A673 (cell line): ENCODE measurements around the gene KRTAP4-2. TPM values are rescaled to one million over a fixed set of nuclear protein-coding genes. Genes with fewer than 3 reads are reported as not detected.
"Not testable (repeated sequence)": the region's sequence is repeated elsewhere in the genome, so short reads cannot be mapped to it uniquely, and the experiment has no call there.

Experiments used
- BruUV-seq: library from RNA; stranded (reverse); fragments of 400-500 nt; replicated peaks from 2 replicates; lab custom pipeline; 2021; lab: Mats Ljungman, UMichigan
- CTCF ChIA-PET: fragments of 300-600 bp; sonication (Branson Sonifier 250); formaldehyde crosslinking; loops from one replicate; lab custom pipeline; 2022; ENCODE audit warnings: antibody characterized with exemption; lab: Charles Lee
- POLR2A ChIA-PET: fragments of 300-600 bp; sonication (Branson Sonifier 250); formaldehyde crosslinking; loops from one replicate; lab custom pipeline; 2022; ENCODE audit warnings: antibody characterized with exemption; ENCODE audit not compliant: low non-redundant PET; lab: Charles Lee
- DNase-seq: peaks from one replicate; pipeline ENCODE4 v3.0.0-alpha.2; 2015; ENCODE audit warnings: low spot score
- H3K27ac ChIP-seq: fragments of 200-600 bp; sonication (generic); 2 replicates; pipeline ENCODE4 v1.5.1; 2016; ENCODE audit warnings: mixed run types, low read depth, mild to moderate bottlenecking, mixed read lengths, antibody characterized with exemption, low read length; ENCODE audit not compliant: poor library complexity, severe bottlenecking
- H3K27me3 ChIP-seq: fragments of 200-600 bp; sonication (generic); replicated peaks from 2 replicates; pipeline ENCODE4 v1.6.1; 2017; ENCODE audit warnings: mixed run types, low read depth, mild to moderate bottlenecking, mixed read lengths, antibody characterized with exemption, low read length; ENCODE audit not compliant: insufficient read depth, poor library complexity
- H3K36me3 ChIP-seq: fragments of 200-600 bp; sonication (generic); 2 replicates; pipeline ENCODE4 v1.6.1; 2016; ENCODE audit warnings: mixed run types, mild to moderate bottlenecking, mixed read lengths, antibody characterized with exemption, low read length; ENCODE audit not compliant: insufficient read depth, poor library complexity, severe bottlenecking
- H3K4me1 ChIP-seq: fragments of 200-600 bp; sonication (generic); 2 replicates; pipeline ENCODE4 v1.6.1; 2017; ENCODE audit warnings: mixed run types, mild to moderate bottlenecking, mixed read lengths, antibody characterized with exemption, low read length; ENCODE audit not compliant: insufficient read depth, poor library complexity, severe bottlenecking
- H3K4me3 ChIP-seq: fragments of 200-600 bp; sonication (generic); 2 replicates; pipeline ENCODE4 v1.5.1; 2016; ENCODE audit warnings: low read depth, mixed run types, mild to moderate bottlenecking, mixed read lengths, low read length; ENCODE audit not compliant: poor library complexity, severe bottlenecking
- H3K9me3 ChIP-seq: fragments of 200-600 bp; sonication (generic); 2 replicates; pipeline ENCODE4 v1.6.1; 2016; ENCODE audit warnings: mixed run types, low read depth, mild to moderate bottlenecking, mixed read lengths, antibody characterized with exemption, low read length; ENCODE audit not compliant: poor library complexity, severe bottlenecking
- CTCF ChIP-seq: fragments of 300-800, 200-600 bp; sonication (generic); conservative IDR thresholded peaks from 2 replicates; pipeline ENCODE4 v1.5.1; 2017; ENCODE audit warnings: low read depth, mild to moderate bottlenecking, antibody characterized with exemption, low read length, moderate library complexity, mixed read lengths
- EZH2 ChIP-seq: fragments of 200-600 bp; sonication (generic); IDR thresholded peaks from 2 replicates; pipeline ENCODE4 v1.6.1; 2017; ENCODE audit warnings: borderline replicate concordance, low read depth, mild to moderate bottlenecking, mixed read lengths, antibody characterized with exemption, low read length; ENCODE audit not compliant: poor library complexity, severe bottlenecking
- intact Hi-C: fragments of 100-400 bp; cut with micrococcal nuclease; formaldehyde crosslinking; loops from one replicate; pipeline ENCODE4 v1.10.0; 2022; ENCODE audit not compliant: unreplicated experiment
- total RNA-seq: library from RNA; stranded (reverse); gene quantifications from 2 replicates; pipeline ENCODE4 v1.2.3, GENCODE V29; 2021

Gene KRTAP4-2
- total RNA-seq, 1 experiment from 2014 or later: not detected

- TF ChIP-seq CTCF (no peak), EZH2 (no peak)
- intact Hi-C loops: no loop called here
- no peak for DNase-seq
- H3K36me3 ChIP-seq: no peaks in the 10 kb centered on the region
- ChIA-PET CTCF (no interaction called here), POLR2A (interaction anchor here (0.6 kb wide), 1 partner anchor 10 kb away, joined by 3 read pairs; no protein-coding TSS in a partner anchor)
- H3K27me3 ChIP-seq: no peaks in the 10 kb centered on the region
- BruUV-seq: no TSS peak
- H3K27ac ChIP-seq: no peak overlapping the region
- H3K4me1 ChIP-seq: no peaks in the 10 kb centered on the region
- H3K9me3 ChIP-seq: no peaks in the 10 kb centered on the region
- no peak overlapping the region for H3K4me3 ChIP-seq
These were observed 10.5 kb downstream of the KRTAP4-2 start for GRCh38 chr17:41167561-41167960.

DNA sequence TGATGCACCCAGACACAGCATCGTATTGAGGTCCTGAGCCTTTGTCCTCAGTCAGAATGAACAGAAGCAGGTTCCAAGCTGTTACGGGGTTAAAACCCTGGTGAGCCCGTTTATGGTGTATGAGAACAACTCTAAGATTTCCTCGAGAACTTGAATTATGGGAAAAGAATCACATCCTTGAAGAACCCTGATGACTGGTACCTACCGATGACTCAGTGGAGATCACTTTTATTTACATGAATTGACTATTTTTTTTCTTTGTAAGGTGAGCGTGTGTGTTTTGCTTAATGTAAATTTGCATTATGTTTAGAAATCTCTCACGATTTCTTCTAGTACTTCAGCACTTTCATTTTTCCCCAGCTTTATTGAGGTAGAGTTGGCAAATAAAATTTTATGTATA lies 14.2 kb downstream of the KRTAP4-2 start:
- BruUV-seq: no TSS peak
- DNase-seq: no peak
- CTCF ChIA-PET: no interaction called here
- H3K27me3 ChIP-seq: no peaks in the 10 kb centered on the region
- H3K36me3 ChIP-seq: no peaks in the 10 kb centered on the region
- no peaks in the 10 kb centered on the region for H3K4me1 ChIP-seq
- POLR2A ChIA-PET: no interaction called here
- H3K4me3 ChIP-seq: no peak overlapping the region
- H3K27ac ChIP-seq: no peak overlapping the region
- no peaks in the 10 kb centered on the region for H3K9me3 ChIP-seq
- no peak for TF ChIP-seq EZH2
- no peak for TF ChIP-seq CTCF
- intact Hi-C loops: no loop called here

DNA sequence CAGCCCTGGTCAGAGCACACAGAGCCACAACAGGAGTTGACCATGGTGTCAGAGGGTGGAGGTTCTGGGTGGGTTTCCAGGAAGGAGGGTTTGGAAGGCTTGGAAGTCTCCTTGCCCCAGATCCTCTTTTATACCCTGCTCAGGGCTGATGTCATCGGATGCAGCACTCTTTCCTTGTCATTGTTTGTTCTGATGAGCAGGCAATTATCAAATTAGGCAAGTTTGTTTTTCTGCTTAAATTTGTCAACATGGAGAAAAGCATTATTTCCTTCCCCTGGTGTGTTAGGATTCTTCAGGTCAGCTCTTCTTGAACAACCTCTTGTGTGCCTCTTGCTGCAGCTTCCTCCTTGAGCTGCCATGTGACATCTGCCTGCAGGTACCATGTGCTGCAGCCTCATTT lies 17.4 kb downstream of the KRTAP4-2 start, which contains the start of gene KRTAP4-4:
Gene KRTAP4-4 (minus strand): TSS at position 101 of the 400 bp plus-strand sequence. CDS start 57 bp downstream, at position 44.
- no peak for TF ChIP-seq CTCF
- TF ChIP-seq EZH2: no peak
- Histone ChIP-seq H3K27ac (no peak within 1 kb of the TSS), H3K4me1 (no peaks in the 10 kb centered on the region), H3K27me3 (no peaks in the 10 kb centered on the region), H3K9me3 (no peaks in the 10 kb centered on the region), H3K4me3 (no peak within 1 kb of the TSS), H3K36me3 (no peaks in the 10 kb centered on the region)
- no peak for DNase-seq
- no TSS peak for BruUV-seq
- ChIA-PET POLR2A (no interaction called here), CTCF (no interaction called here)
- intact Hi-C loops: no loop called here

- POLR2A ChIA-PET, H3K27ac ChIP-seq, H3K27me3 ChIP-seq, H3K4me1 ChIP-seq, H3K36me3 ChIP-seq, intact Hi-C loops, H3K4me3 ChIP-seq, DNase-seq, CTCF ChIA-PET, H3K9me3 ChIP-seq, BruUV-seq: not testable (repeated sequence)
These were observed 17.8 kb downstream of the KRTAP4-2 start for GRCh38 chr17:41160190-41160589.
